Lung (tissue), 12 donors: ENCODE results near the gene NBEA. TPM values are rescaled to one million over a fixed set of nuclear protein-coding genes. Genes with fewer than 3 reads are reported as not detected.

Experiments used
- ATAC-seq: fragments of 200-7000 bp; cut with Tn5 transposase; one replicate; pipeline ENCODE4 v1.9.1; 2020; ENCODE audit warnings: moderate number of reproducible peaks; ENCODE audit not compliant: insufficient read depth, low FRiP score
- DNase-seq, 3 donors: peaks; one replicate each; pipeline ENCODE4 v3.0.0-alpha.2; 2013 to 2017
- H3K27ac ChIP-seq, 2 donors: one replicate each; pipeline ENCODE4 v1.5.1; 2013; ENCODE audit warnings: mild to moderate bottlenecking in 2 of 2, moderate library complexity in 2 of 2, control low read depth in 1 of 2, inconsistent platforms in 1 of 2, low read depth in 1 of 2, low read length in 1 of 2
- H3K27me3 ChIP-seq, 3 donors: one replicate each; pipeline ENCODE4 v1.5.1; 2013; ENCODE audit warnings: low read length in 2 of 3; ENCODE audit not compliant: control insufficient read depth in 3 of 3, insufficient read depth in 3 of 3
- H3K36me3 ChIP-seq, 4 donors: one replicate each; pipeline ENCODE4 v1.5.1; 2013; ENCODE audit warnings: low read length in 4 of 4, mild to moderate bottlenecking in 1 of 4, moderate library complexity in 1 of 4; ENCODE audit not compliant: control insufficient read depth in 4 of 4, insufficient read depth in 4 of 4
- H3K4me1 ChIP-seq, 5 donors: one replicate each; pipeline ENCODE4 v1.5.1; 2013; ENCODE audit warnings: low read length in 5 of 5, mild to moderate bottlenecking in 2 of 5, moderate library complexity in 1 of 5; ENCODE audit not compliant: control insufficient read depth in 5 of 5, insufficient read depth in 5 of 5
- H3K4me3 ChIP-seq: one replicate; pipeline ENCODE4 v1.5.1; 2013; ENCODE audit warnings: mild to moderate bottlenecking, control low read depth, moderate library complexity
- H3K9ac ChIP-seq, 2 donors: one replicate each; pipeline ENCODE4 v1.5.1; 2013; ENCODE audit warnings: low read length in 2 of 2, control low read depth in 1 of 2; ENCODE audit not compliant: insufficient read depth in 1 of 2
- H3K9me3 ChIP-seq, 4 donors: one replicate each; pipeline ENCODE4 v1.5.1; 2013; ENCODE audit warnings: low read length in 3 of 4, mild to moderate bottlenecking in 1 of 4, moderate library complexity in 1 of 4; ENCODE audit not compliant: control insufficient read depth in 4 of 4, insufficient read depth in 3 of 4
- CTCF ChIP-seq: IDR thresholded peaks from 2 replicates; pipeline ENCODE4 v1.5.1; 2012; ENCODE audit warnings: mild to moderate bottlenecking; ENCODE audit errors: control extremely low read depth, extremely low read depth
- WGBS, 2 donors: extraction: QIAGEN DNeasy Blood & Tissue Kit; methylation state at CpG; one replicate each; pipeline ENCODE4 v1.1.7; 2013; 5-methylcytosine and 5-hydroxymethylcytosine counted together
- polyA plus RNA-seq, 2 donors: library from polyadenylated mRNA; stranded (reverse); fragments of 200-250 nt; gene quantifications; one replicate each; pipeline ENCODE4 v1.2.1, GENCODE V29; 2013
- total RNA-seq, 2 donors: library from RNA; depleted of rRNA in 1 of 2; stranded (reverse); fragments of >200 nt in 1 of 2; gene quantifications; one replicate each; pipeline ENCODE4 v1.2.1, GENCODE V29; 2014 to 2021
- donor health status: control.
- donor health status: control.
- donor health status: Bipolar disorder and iron deficiency.
- donor health status: healthy.
- donor health status: DM: yes; HTN: yes; CAD: no.

The NBEA gene
- total and polyA plus RNA-seq, 4 donors = 1.6 to 26.5 (median 5.3) TPM

DNA sequence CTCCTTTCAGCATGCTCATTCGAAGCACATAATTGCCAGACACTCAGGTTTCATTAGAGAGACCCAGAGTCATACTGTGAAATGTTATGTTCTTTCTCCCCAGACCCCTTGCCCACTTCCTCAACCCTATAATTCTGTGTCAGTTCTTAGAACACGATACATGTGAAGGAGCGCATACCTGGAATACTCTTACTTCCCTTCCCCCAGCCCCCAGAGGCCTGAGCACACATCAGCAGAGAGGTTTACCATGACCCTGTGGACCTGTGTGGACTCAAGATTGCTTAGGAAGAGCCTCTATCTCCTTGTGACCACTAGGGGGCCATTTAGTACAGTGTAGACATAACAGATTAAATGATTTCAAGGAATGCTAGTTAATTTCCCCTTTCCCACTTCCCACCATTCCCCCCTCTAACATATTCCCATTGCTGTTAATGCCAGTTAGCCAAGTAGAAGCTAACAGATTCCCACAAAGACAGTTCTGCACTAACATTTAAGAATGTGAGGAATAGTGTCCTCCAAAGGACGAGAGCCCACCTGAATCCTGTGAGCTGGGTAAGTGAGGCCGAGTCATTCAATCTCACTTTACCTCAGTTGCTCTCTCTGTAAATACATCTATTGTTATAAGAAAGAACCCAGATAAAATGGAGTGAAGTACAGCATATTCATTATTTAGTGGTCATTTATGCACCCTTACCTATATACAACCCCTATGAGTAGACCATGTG is 688.6 kb downstream of the NBEA start:
- no peaks in the 10 kb centered on the region for H3K4me1 ChIP-seq
- H3K27me3 ChIP-seq = no peaks in the 10 kb centered on the region
- ATAC-seq (peak; percentile 72), DNase-seq (peak in 2 of 3 donors; percentile 57 to 68)
- H3K9ac ChIP-seq = no peak overlapping the region
- TF ChIP-seq CTCF = no peak
- H3K4me3 ChIP-seq = no peak overlapping the region
- H3K36me3 ChIP-seq = no peaks in the 10 kb centered on the region
- peaks cover 0 to 2% (median 0%) of the 10 kb centered on the region in 4 donors for H3K9me3 ChIP-seq
- 77 to 88% methylated on average over 5 of the region's 5 CpGs for WGBS, 2 donors
- H3K27ac ChIP-seq = no peak overlapping the region

DNA sequence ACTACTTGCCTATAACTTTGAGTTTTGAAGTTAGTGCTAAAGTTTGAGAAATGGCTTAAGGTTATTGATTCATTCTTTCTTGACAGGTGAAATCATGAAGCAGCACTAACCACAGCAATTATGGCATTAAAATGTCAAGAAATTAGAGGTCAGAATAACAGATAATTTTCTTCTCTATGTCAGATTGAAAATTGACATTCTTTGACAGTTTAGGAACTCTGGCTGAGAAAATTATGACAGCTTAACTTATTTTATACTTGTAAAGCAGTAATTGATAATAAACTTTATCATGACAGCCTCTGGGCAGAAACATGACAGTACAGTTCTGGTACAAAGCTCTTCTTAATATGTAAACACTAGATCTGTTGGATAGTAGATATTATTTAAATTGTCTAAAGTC is 689.6 kb downstream of the NBEA start:
- Histone ChIP-seq H3K4me3 (no peak overlapping the region), H3K36me3 (no peaks in the 10 kb centered on the region), H3K9me3 (peaks cover 0 to 2% (median 0%) of the 10 kb centered on the region in 4 donors), H3K27me3 (no peaks in the 10 kb centered on the region), H3K9ac (no peak overlapping the region), H3K4me1 (no peaks in the 10 kb centered on the region), H3K27ac (no peak overlapping the region)
- no peak for TF ChIP-seq CTCF
- no peak for DNase-seq
- ATAC-seq = no peak

GRCh38 chr13:35643625-35644024 is 701.6 kb downstream of the NBEA start:
- no peak for TF ChIP-seq CTCF
- no peak overlapping the region for H3K4me3 ChIP-seq
- no peaks in the 10 kb centered on the region for H3K27me3 ChIP-seq
- WGBS, 2 donors = 64 to 68% methylated on average over 3 of the region's 3 CpGs
- DNase-seq (no peak), ATAC-seq (no peak)
- no peak overlapping the region for H3K9ac ChIP-seq
- H3K9me3 ChIP-seq = no peaks in the 10 kb centered on the region
- no peak overlapping the region for H3K27ac ChIP-seq
- peaks cover 0 to 5% (median 0%) of the 10 kb centered on the region in 5 donors for H3K4me1 ChIP-seq
- H3K36me3 ChIP-seq = no peaks in the 10 kb centered on the region
